EL (cell line): Measurements from ENCODE around the gene SHROOM1.
"Not testable (repeated sequence)": the region's sequence is repeated elsewhere in the genome, so short reads cannot be mapped to it uniquely, and the experiment has no call there.

ENCODE experiments used
- DNase-seq: peaks from one replicate; pipeline ENCODE4 v3.0.0-alpha.2; 2016

SHROOM1 gene

DNA sequence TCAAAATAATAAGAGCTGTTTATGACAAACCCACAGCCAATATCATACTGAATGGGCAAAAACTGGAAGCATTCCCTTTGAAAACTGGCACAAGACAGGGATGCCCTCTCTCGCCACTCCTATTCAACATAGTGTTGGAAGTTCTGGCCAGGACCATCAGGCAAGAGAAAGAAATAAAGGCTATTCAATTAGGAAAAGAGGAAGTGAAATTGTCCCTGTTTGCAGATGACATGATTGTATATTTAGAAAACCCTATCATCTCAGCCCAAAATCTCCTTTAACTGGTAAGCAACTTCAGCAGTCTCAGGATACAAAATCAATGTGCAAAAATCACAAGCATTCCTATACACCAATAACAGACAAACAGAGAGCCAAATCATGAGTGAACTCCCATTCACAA is 26.2 kb downstream of the SHROOM1 start:
- not testable (repeated sequence) for DNase-seq

GRCh38 chr5:132802685-132803066 is 27.8 kb downstream of the SHROOM1 start:
- DNase-seq, result not testable (repeated sequence)

- DNase-seq, result no peak
Measured at GRCh38 chr5:132802044-132802684, 28.3 kb downstream of the SHROOM1 start.

- no peak for DNase-seq
Measured at GRCh38 chr5:132800545-132800944, 29.9 kb downstream of the SHROOM1 start.

- no peak for DNase-seq
Measured at GRCh38 chr5:132799392-132799791, 31.1 kb downstream of the SHROOM1 start.

DNA sequence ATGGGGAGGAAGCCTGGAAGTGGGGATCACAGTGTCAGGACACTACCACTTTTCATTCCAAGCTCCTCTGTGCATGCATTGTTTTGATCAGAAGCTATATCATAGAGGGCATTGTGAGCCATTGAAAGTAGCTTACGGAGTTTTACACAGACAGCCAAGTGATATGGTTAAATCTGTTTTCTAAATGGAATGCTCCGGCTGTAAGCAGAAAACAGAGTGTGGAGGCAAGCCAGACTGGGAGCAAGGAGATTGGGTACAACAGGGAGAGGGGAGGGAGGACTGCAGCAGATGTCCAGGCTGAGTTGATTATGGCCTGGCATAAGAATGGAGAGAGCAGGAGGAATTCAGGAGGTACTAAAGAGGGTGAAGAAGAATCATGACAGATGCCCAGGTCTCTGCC is 32.8 kb downstream of the SHROOM1 start:
- DNase-seq, result no peak

GRCh38 chr5:132791026-132791425 is 39.4 kb downstream of the SHROOM1 start:
- DNase-seq, result no peak

GRCh38 chr5:132790201-132790865 is 40.1 kb downstream of the SHROOM1 start:
- no peak for DNase-seq

DNA sequence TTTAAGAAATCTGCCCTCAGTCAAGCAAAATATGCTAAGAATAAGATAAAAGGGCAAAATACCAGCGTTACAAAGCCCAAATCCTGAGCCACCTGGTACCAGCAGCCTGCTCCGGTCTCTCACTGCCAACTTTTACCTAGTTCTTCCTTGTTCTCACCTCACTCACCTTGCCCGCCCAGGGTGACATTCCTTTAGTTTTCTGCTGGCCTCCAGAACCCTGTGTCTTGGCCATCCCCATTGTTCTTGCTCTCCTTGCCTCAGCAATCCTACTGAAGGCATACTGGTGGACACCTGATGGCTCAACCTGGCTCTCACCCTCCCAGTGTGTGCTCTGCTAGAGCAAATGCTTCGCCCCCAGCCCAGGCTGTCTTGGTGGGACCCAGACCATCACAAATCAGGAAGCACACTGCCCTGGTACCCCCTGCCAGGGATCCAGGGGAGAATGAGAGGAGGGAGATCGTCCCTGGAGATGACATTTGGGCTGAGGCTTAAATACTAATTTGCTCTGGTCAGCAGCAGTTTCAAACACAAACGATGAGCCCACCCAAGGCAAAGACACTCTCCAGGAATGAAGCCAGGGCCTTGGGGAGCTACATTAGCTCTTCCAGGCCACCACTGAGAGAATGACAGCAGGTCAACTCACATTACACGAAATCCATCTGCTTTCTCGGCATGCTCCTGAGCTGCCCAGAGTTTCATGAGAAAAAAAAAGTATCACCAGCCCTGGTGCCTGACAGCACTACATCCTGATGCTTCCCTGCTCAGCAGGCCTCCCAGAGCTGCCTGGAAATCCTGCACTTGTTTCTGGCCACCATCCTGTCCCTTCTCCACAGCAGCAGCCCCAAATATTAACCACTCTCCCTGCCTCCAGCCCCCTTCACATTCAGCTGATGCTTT is 41.2 kb downstream of the SHROOM1 start:
- DNase-seq, result no peak

- DNase-seq, result no peak
Measured at GRCh38 chr5:132788508-132788907, 41.9 kb downstream of the SHROOM1 start.

DNA sequence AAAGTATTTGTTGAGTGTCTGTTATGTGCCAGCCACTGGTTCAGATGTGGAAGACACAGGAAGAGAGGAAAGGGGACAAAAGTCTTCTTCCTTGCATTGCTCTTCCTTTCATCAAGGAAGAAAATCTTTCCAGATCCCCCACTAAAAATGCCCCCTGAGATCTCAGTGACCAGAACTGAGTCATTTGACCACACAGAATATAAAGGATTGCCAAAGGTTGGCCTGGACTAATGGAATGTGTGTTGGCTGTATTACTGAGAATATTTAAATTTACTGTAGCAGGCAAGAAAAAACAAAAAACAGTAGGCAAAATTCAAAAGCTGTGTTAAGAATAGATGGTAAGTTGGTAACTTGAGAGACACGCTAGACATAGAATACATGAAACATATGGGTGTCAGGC is 43.4 kb downstream of the SHROOM1 start:
- peak; percentile 62 for DNase-seq

DNA sequence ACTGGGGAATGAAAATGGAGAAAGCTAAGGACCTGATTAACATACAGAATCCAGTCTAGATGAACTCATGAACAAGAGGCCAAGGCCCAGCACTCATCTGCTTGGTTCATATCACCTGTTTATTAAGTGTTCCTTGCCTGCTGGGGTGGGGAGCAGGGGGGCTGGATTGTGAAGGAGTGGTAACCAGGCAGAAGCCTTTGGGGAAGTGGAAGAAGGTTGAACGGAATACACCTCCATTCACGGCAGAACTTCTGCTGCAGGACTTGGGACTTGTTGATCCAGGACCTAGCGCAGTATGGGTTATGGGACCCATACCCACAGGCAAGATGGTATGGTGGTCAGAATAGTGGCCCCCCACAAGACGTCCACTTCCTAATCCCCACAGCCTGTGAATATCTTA is 44.6 kb downstream of the SHROOM1 start:
- DNase-seq, result no peak

- no peak for DNase-seq
Measured at GRCh38 chr5:132785365-132785764, 45.1 kb downstream of the SHROOM1 start.

GRCh38 chr5:132782101-132782500 is 48.3 kb downstream of the SHROOM1 start:
- DNase-seq, result peak; percentile 80

- no peak for DNase-seq
Measured at GRCh38 chr5:132781029-132781428, 49.4 kb downstream of the SHROOM1 start.

- DNase-seq, result no peak
Measured at GRCh38 chr5:132780577-132780976, 49.9 kb downstream of the SHROOM1 start.

DNA sequence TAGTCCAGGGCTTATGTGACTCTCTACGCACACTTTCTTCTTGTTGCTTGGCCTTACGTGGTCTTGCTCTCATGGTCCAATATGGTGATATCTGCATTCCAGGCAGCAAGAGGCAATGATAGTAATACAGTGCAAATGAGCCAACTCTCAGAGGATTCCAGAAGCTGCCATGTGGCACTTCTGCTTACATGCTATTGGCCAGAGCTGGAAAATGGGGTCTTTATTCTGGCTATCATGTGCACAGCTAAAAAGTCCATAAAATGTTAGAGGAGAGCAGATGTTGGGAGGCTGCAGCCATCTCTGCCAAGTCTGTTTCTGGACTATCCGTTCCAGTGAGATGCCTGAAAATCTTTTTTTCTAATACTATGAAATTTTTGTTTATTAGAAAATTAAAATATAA is 50.5 kb downstream of the SHROOM1 start:
- DNase-seq, result no peak

DNA sequence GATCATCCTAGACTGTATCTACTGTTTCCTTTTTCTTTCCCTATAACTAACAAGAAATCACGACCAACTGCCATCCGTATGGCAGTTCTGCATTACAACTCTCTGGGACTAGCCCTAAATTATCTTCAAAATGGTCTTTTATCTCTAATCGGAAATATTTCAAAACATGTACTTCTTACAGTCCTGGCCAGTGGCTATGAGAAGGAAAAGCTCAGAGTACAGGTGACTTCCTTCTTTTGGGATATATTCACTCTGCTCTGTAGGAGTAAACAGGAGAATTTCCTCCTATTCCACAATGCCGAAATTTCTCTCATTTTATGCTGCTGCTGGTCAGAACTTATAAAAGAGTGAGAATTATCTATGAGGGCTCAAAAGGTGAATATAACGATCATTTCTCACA is 51.6 kb downstream of the SHROOM1 start:
- no peak for DNase-seq

DNA sequence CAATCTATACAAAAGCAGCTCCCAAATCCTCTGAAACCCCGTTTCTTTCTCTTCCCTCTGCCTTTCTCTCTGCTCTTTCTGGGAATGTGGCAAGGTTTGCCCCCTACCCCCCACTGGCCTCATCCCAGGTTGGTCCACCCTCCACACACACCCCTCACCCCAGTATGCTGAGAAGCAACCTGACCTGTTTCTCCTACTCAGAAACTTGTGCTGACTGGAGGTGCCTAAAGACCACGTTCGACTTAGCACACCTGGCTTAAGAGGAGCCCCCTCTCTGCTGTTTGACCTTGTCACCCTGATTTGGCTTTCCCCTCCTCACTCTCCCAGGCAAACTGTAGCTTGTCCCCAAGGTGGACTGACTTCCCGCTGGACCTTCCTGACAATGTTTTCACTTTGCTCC is 52.3 kb downstream of the SHROOM1 start:
- DNase-seq, result no peak

DNA sequence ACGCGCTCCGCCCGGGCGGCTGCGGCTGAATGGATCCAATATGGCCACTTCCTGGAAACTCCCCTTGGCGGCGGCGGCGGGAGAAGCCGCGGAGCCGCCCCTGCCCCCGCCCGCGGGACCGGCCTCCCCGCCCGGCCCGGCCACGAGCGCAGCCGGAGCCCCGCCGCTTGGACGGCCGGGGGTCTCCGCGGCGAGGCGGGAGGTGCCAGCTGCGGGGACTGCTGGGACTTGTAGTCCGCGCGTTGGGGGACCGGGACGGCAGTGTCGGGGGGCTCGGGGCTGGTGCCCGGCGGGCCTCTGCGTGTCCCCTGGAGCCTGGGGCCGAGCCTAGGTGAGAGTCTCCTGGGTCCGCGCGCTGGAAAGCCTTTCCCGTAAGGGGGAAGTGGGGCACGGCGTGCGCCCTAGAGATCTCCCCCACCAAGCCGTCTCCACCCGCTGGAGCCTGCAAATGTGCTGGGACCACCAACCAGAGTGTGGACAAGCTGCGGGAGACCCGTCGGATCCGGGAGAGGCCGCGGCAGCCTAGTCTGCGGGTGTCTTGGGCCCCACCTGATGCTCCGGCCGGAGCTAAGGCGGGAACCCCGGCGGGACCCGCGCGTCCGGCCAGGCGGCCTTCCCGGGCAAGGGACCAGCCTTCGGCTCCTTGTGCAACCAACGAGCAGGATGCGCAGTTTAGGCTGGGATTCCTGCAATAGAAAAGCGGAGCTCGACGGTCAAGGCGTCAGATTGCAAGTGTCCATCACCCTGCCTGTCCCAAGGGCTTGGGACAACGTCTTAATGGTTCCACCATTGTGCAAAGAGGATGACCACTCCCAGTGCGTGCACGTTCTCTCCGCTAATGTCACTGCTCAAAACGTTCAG is 53.0 kb downstream of the SHROOM1 start, which contains the start of gene SEPTIN8:
Gene SEPTIN8, minus strand, starts transcription at position 31 of the 861 bp plus-strand sequence. CDS start 102 bp downstream, outside the sequence.
- DNase-seq, result peak; percentile 60

- no peak for DNase-seq
Measured at GRCh38 chr5:132776938-132777208, 53.6 kb downstream of the SHROOM1 start.

DNA sequence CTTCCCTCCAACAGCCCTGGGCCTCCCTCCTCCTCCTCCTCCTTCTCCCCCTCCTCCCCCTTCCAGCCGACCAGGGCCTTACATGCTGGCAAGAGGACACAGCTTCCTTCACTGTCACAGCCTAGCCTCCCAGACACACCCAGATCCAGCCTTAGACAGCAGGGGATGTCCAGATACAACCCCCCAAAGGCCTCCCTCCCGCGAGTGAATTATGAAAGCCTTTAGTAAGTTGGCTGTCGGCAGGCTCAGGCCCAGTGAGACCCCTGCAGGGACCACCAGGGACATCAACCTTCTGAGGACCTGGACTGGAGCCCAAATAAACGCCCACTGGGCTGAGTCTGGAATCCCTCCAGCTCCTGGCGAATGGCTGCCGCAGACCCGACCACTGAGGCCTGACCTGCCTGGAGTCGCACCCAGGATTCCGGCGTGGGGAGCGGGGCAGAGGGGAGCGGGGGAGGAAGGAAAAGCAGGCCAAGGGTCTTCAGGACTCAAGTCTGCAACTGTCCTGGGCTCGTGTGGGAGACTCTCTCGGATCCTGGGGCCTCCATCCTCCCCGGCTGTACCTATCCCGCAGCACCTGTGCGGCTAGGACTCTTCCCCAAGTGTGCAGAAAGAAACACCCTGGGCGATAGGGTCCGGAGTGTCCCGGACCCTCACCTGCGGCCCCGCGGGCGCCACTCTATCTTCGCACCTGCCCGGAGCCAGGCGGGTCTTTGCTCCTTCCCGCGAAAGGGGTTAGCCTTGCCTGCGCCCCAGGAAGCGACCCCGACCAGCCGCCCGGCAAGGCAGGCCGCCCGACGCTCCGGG is 54.1 kb downstream of the SHROOM1 start:
- DNase-seq, result peak; percentile 68
